Activated T-cell treated with anti-CD3 and anti-CD28 coated beads, Interleukin-2, amount 50 U/mL, for 48 hours (primary cell): Measurements from ENCODE around the gene RNU7-1.
A peak's percentile ranks its signal among the peaks of the same experiment; 100 is the strongest.

Experiments
- DNase-seq, 2 experiments: peaks; one replicate each; pipeline ENCODE4 v3.0.0-alpha.2; 2020

RNU7-1 gene

GRCh38 chr12:6965714-6966113 is 22.1 kb downstream of the RNU7-1 start:
- DNase-seq: peak in 1 of 2 experiments; percentile 28

GRCh38 chr12:6966351-6966750 is 22.7 kb downstream of the RNU7-1 start:
- DNase-seq: peak in 1 of 2 experiments; percentile 24

- DNase-seq: no peak
Measured at GRCh38 chr12:6967651-6968100, 24.1 kb downstream of the RNU7-1 start.

DNA sequence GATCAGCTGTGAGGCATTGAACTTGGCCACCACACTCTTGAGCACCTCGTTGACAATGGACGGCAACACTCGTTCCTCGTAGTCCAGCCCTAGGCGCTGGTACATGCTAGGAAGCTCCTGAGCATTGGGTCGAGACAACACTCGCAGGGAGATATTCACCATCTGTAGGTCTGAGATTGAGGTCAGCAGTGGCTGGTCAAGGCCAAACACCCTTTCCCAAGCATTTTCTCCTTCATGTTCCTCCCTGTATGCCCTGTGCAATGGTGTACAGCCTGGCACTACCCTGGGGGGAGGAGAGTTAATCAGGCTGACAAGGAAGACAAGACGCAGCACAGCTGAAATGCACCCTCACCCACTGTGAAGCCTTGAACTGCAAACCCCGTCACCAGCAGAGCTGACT is 24.8 kb downstream of the RNU7-1 start:
- DNase-seq: no peak

DNA sequence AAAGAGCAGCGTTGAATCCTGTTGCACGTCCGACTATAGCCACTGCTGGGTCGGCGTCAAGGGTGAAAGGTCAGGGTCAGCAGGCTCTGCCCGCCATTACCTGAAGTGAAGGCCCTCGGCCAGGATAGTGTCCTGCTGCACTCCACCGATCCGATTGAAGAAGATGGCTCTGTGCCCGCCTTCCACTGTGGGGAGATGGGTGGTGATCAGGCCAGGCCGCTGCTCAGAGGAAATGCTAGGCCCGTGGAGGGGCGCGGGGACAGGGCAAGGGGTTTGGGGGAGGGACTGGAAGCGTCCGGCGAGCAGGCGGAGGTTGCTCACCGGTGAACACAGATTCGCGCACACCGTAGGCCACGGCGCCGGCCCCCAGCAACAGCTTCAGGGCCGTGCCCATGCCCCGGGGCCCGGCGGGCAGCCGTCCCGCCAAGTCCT is 26.5 kb downstream of the RNU7-1 start:
- DNase-seq: no peak

GRCh38 chr12:6974180-6974579 is 30.6 kb downstream of the RNU7-1 start:
- DNase-seq: no peak

- no peak for DNase-seq
Measured at GRCh38 chr12:6975297-6976032, 31.8 kb downstream of the RNU7-1 start.

GRCh38 chr12:6977653-6978052 is 34.0 kb downstream of the RNU7-1 start:
- no peak for DNase-seq

DNA sequence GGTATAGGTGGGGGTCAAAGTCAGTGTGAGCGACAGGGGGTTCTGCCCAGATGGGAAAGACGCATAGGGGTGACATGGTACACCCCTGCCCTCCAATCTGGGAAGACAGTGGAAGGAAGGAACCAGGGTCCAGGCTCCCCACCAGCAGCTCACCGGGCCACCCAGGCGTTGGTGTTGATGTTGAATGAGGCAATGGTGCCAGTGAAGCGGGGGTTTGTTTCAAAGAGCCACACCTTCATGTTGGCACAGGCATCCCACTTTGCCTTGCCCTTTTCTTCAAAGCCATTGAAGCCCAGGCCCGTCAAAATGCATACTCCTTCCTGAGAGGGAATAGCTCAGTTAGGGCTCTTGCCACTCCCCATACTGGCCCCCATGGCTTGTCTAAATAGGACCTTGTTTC is 34.6 kb downstream of the RNU7-1 start:
- DNase-seq: peak in 1 of 2 experiments; percentile 21

DNA sequence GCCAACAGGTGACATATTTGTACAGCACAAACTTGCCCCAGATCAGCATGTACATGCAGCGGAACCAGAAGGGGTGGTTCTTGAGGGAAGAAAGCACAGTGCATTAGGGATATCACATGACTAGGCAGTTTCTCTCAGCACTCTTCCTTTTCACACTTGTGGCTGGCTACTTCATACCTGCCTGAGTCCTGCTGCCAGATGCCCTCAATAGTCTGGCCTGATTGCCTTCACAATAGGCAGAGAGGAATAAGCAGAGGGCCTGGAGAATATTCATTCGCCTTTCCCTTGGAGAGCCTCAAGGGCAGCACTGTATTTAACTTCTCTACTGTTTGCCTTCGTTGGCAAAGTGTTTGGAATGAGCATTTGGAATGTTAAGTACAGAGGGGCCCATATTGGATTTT is 35.0 kb downstream of the RNU7-1 start:
- DNase-seq: no peak

DNA sequence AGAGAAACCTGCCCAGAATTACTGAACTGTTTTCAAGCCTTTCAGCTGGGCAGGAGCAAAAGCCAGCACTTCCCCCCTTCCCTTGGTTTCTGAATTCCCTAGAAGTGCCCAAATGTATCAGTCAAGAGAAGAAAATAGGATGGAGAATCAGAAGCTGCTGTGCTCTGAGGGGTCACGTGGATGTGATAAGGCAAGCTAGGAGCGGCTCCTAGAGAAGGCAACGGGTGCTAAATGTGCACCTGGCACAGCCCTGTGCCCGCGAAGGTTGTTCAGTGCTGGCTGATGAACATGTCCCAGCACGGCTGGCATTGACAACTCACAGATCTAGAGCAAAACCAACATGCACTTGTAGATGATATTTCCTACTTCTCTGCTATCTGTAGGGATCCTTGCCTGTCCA is 35.4 kb downstream of the RNU7-1 start:
- DNase-seq: no peak

DNA sequence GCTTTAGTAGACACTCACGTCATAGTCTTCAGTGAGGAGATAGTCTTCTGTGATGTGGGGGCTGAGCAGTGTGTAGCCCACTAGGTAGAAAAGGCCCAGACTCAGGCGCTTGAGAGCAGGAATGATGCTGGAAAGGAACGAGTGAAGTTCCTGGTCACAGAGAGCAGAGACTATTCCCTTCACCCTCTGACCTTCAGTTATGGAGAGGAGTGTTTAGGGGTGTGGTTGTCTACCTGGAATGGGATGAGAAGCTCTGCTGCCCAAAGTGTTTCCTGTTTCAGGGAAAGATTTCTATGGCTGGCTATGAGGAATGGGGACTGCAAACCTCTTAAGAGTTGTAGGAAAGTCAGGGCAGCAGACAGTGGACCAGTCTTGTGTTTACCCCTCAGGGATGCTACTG is 35.8 kb downstream of the RNU7-1 start:
- DNase-seq: no peak

DNA sequence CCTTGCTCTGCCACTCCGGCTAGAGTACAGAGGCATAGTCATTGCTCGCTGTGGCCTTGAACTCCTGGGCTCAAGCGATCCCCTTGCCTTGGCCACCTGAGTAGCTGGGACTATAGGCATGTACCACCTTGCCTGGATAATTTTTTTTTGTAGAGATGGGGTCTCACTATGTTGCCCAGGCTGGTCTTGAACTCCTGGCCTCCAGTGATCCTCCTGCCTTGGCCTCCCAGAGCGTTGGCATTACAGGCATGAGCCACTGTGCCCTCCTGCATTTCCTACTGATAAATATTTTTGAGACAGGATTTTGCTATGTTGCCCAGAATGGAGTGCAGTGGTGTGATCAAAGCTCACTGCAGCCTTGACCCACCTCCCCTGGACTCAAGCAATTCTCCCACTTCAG is 36.5 kb downstream of the RNU7-1 start:
- DNase-seq: no peak

GRCh38 chr12:6980740-6981139 is 37.1 kb downstream of the RNU7-1 start:
- no peak for DNase-seq

- DNase-seq: no peak
Measured at GRCh38 chr12:6981152-6982052, 37.8 kb downstream of the RNU7-1 start.

- DNase-seq: no peak
Measured at GRCh38 chr12:6982532-6982931, 38.9 kb downstream of the RNU7-1 start.

DNA sequence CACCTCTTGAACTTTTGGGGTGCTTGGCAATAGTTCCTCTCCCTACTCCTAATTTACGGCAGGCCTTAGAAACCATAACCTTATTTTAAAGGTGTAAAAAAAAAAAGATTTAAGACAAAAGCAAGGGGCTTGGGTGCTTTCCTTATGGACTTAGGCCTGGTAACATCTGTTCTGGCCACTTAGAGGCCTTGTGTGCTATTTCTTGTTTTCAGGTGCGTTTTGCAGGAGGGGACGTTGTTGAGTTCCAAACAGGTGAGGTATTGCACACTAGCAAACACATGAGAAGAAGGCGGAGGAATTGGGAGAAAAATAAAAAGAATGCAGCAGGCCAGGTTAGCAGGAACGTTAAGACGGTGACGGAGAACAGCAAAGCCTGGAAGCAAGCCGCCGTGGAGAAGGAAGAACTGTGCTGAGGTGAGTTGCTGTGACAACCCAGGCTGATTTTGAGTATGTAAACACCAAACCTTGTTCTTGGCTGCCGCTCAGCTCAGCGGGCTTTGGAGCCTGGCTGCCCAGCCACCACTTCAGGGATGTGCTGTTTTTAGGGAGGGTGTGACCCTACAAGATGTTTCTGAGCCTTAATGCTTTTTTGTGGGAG is 44.4 kb downstream of the RNU7-1 start:
- DNase-seq: no peak
